ENCODE measurements around the gene IRAK3.

Gene IRAK3

DNA sequence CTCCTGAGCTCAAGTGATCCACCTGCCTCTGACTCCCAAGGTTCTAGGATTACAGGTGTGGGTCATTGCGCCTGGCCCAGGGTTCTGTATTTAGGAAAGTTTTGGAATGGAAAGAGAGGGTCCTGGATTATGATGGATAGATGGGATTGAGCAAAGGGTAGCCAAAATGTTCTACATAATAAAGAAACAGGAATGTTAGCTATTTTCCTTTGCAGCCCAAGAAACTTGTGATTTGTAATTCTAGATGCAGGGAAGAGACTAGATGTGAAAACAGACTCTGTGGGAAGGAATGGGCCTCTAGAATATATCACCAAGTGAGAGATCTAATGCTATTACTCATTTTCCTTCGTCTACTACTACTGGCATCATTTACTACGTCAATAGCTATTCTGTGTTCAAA lies 83.6 kb downstream of the IRAK3 start:
- no peaks in the 10 kb centered on the region for H3K27me3 ChIP-seq (replicated peaks; ENCODE audit: control insufficient read depth, insufficient read depth, low read length)
- H3K36me3 ChIP-seq (ENCODE audit: control insufficient read depth, insufficient read depth, low read length): no peaks in the 10 kb centered on the region
- no peak for DNase-seq (ENCODE audit: extremely low read depth, insufficient read length)
- H3K4me3 ChIP-seq (replicated peaks; ENCODE audit: low read depth, low read length): no peak overlapping the region
- TF ChIP-seq, protein P1, sequence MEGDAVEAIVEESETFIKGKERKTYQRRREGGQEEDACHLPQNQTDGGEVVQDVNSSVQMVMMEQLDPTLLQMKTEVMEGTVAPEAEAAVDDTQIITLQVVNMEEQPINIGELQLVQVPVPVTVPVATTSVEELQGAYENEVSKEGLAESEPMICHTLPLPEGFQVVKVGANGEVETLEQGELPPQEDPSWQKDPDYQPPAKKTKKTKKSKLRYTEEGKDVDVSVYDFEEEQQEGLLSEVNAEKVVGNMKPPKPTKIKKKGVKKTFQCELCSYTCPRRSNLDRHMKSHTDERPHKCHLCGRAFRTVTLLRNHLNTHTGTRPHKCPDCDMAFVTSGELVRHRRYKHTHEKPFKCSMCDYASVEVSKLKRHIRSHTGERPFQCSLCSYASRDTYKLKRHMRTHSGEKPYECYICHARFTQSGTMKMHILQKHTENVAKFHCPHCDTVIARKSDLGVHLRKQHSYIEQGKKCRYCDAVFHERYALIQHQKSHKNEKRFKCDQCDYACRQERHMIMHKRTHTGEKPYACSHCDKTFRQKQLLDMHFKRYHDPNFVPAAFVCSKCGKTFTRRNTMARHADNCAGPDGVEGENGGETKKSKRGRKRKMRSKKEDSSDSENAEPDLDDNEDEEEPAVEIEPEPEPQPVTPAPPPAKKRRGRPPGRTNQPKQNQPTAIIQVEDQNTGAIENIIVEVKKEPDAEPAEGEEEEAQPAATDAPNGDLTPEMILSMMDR (IDR thresholded peaks at IDR 0.05; ENCODE audit: insufficient read depth, low read length, poor library complexity, severe bottlenecking): no peak

DNA sequence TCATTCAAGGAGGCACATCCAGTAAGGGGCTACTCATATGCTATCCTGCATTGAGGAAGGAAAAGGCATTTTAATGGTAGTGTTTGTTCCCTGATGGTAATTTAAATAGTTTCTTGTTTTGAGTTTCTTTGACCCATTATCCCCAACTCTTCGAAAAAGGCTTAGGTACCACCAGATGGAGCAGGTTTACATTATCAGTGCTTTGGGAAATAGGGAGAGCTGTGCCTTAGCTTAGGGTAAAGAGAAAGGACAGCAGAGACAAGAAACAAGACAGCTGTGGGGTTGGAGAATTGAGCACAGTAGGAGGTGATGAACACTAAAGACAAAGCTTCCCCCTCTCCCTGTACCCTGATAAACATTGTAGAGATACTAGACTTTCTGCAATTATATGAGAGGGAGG lies 84.1 kb downstream of the IRAK3 start:
- Histone ChIP-seq H3K36me3 (ENCODE audit: control insufficient read depth, insufficient read depth, low read length) (no peaks in the 10 kb centered on the region), H3K27me3 (replicated peaks; ENCODE audit: control insufficient read depth, insufficient read depth, low read length) (no peaks in the 10 kb centered on the region), H3K4me3 (replicated peaks; ENCODE audit: low read depth, low read length) (no peak overlapping the region)
- no peak for DNase-seq (ENCODE audit: extremely low read depth, insufficient read length)
- TF ChIP-seq, protein P1 (IDR thresholded peaks at IDR 0.05; ENCODE audit: insufficient read depth, low read length, poor library complexity, severe bottlenecking): no peak

DNA sequence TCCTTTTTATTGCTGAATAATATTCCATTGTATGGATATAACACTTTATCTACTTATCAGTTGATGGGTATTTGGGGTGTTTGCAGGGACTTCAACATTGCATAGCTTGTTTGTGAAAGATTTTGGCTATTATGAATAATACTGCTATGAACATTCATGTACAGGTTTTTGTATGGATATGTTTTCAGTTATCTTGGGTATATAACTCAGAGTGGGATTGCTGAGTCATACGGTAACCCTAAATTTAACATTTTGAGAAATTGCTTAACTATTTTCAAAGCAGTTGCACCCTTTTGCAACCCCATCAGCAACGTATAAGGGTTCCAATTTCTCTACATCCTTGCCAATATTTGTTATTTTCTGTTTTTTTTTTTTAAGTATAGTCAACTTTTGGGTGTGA lies 86.0 kb downstream of the IRAK3 start:
- peak; percentile 6 for DNase-seq (ENCODE audit: extremely low read depth, insufficient read length)
- Histone ChIP-seq H3K27me3 (replicated peaks; ENCODE audit: control insufficient read depth, insufficient read depth, low read length) (no peaks in the 10 kb centered on the region), H3K4me3 (replicated peaks; ENCODE audit: low read depth, low read length) (no peak overlapping the region), H3K36me3 (ENCODE audit: control insufficient read depth, insufficient read depth, low read length) (no peaks in the 10 kb centered on the region)
- TF ChIP-seq, protein P1 (IDR thresholded peaks at IDR 0.05; ENCODE audit: insufficient read depth, low read length, poor library complexity, severe bottlenecking): no peak

DNA sequence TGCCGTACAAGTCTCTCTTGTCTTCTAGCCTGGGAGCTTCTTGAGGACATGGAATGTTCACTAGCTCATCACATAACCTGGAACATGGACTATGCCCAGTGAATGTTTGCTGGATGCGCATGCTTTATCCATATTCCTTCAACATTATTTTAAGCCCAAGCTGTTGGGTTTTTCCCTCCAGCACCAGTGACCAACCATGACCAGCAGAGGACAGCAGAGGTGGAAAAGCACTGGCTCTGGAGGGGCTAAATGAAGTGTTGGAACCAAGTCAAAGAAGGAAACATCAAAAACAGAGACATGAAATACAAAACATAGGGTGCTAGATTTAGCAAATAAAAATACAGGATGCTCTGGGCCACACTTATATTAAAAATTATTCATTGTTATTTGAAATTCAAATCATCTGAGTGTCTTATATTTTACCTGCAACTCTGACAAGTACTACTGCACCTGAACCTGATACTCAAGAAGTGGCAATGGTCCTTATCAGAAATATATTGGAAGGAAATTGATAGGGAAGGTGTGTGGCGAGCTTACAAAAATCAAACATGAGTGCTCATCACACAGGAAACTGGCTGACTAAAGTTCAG lies 90.2 kb downstream of the IRAK3 start:
- TF ChIP-seq, protein P1 (IDR thresholded peaks at IDR 0.05; ENCODE audit: insufficient read depth, low read length, poor library complexity, severe bottlenecking): peak; percentile 57
- no peak for DNase-seq (ENCODE audit: extremely low read depth, insufficient read length)
- no peak overlapping the region for H3K4me3 ChIP-seq (replicated peaks; ENCODE audit: low read depth, low read length)

DNA sequence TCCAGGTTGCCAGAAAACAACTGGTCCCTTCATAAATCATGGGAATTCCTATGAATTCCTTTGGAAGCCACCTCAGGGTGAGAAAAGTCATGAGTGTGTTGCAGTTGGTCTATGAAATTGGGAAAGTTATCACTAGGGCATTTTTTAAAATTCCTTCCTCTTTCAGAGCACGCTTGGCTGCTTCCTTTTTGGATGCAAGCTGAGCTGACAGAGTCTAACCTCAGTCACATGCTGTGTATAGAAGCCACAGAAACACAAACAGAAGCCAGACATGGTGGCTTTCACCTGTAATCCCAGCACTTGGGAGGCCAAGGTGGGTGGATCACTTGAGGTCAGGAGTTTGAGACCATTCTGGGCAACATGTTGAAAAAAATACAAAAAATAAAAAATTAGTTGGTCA lies 91.5 kb downstream of the IRAK3 start:
- Histone ChIP-seq H3K36me3 (ENCODE audit: control insufficient read depth, insufficient read depth, low read length) (no peaks in the 10 kb centered on the region), H3K4me3 (replicated peaks; ENCODE audit: low read depth, low read length) (no peak overlapping the region), H3K27me3 (replicated peaks; ENCODE audit: control insufficient read depth, insufficient read depth, low read length) (no peaks in the 10 kb centered on the region)
- no peak for DNase-seq (ENCODE audit: extremely low read depth, insufficient read length)
- TF ChIP-seq, protein P1 (IDR thresholded peaks at IDR 0.05; ENCODE audit: insufficient read depth, low read length, poor library complexity, severe bottlenecking): no peak

More for the DNA sequence above, 90.2 kb downstream of the IRAK3 start:
- Histone ChIP-seq H3K36me3 (ENCODE audit: control insufficient read depth, insufficient read depth, low read length) (no peaks in the 10 kb centered on the region), H3K27me3 (replicated peaks; ENCODE audit: control insufficient read depth, insufficient read depth, low read length) (no peaks in the 10 kb centered on the region)

DNA sequence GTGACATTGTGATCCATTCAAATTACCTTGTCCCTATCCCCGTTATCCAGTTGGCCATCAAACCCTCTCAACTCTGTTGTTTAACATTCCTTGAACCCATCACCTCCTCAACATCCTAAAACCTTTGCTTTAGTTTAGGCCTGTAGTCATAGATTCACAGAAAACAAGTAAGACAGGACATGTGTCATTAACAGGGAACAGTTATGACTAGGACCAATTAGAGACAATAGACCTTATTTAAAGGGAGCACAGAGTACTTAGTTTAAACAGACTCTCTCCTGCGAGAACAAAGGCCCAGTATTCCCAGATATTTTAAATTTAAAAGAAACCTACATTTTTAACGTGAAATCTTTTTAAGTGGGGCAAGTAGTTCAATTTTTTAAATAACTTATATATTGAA lies 93.2 kb downstream of the IRAK3 start:
- Histone ChIP-seq H3K4me3 (replicated peaks; ENCODE audit: low read depth, low read length) (no peak overlapping the region), H3K27me3 (replicated peaks; ENCODE audit: control insufficient read depth, insufficient read depth, low read length) (no peaks in the 10 kb centered on the region), H3K36me3 (ENCODE audit: control insufficient read depth, insufficient read depth, low read length) (no peaks in the 10 kb centered on the region)
- no peak for DNase-seq (ENCODE audit: extremely low read depth, insufficient read length)
- TF ChIP-seq, protein P1 (IDR thresholded peaks at IDR 0.05; ENCODE audit: insufficient read depth, low read length, poor library complexity, severe bottlenecking): no peak
